ENCODE data around the gene INPP5A. TPM values are rescaled to one million over a fixed set of nuclear protein-coding genes. Genes with fewer than 3 reads are reported as not detected.

Gene INPP5A
- total RNA-seq, 1 donor from 2014 or later: 36.3 TPM

DNA sequence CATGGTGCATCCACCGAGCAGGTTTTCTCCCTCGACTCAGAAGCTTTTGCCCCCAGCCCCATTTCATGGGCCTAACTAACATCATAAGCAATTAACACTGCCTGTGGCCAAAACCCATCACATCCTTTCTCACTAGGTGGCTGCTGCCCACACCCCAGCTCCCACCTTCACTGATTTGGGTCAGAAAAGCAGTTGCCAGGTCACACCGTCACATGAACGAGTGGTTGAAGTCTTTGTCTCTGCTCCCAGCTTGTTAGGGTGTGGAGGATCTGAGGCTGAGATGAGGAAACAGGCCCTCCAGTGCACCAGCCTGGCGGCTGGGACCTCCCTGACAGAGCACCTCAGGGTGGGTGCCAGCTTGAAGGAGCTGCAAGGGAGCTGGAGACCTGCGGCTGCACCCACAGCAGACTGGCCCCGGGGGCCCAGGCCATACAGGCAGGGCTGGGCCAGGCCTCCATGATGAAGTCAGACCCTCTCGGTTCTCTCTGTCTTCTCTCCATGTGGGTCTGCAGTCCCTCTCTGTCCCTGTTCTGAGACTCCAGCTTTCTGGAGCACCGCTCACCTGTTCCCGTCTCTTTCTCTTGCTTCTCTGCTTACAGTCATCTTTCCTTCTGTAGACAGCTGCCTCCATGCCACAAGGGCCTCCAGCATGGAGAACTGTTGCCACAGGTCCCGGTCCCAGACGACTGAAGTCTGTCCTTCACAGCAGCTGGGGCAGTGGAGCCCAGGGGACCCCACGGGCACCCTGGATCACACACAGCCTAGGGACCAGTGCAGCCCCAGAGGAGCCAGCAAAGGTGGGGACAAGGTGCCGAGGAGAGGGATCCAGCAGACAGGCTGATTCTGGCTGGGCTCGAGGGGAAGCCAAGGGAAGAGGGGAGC is 13.8 kb upstream of the INPP5A start:
- peaks cover 6% of the 10 kb centered on the region for H3K27me3 Mint-ChIP-seq (ENCODE audit: unreplicated experiment)
- TF ChIP-seq, protein P1, sequence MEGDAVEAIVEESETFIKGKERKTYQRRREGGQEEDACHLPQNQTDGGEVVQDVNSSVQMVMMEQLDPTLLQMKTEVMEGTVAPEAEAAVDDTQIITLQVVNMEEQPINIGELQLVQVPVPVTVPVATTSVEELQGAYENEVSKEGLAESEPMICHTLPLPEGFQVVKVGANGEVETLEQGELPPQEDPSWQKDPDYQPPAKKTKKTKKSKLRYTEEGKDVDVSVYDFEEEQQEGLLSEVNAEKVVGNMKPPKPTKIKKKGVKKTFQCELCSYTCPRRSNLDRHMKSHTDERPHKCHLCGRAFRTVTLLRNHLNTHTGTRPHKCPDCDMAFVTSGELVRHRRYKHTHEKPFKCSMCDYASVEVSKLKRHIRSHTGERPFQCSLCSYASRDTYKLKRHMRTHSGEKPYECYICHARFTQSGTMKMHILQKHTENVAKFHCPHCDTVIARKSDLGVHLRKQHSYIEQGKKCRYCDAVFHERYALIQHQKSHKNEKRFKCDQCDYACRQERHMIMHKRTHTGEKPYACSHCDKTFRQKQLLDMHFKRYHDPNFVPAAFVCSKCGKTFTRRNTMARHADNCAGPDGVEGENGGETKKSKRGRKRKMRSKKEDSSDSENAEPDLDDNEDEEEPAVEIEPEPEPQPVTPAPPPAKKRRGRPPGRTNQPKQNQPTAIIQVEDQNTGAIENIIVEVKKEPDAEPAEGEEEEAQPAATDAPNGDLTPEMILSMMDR (IDR thresholded peaks at IDR 0.05; ENCODE audit: partially characterized antibody, unreplicated experiment): no peak

DNA sequence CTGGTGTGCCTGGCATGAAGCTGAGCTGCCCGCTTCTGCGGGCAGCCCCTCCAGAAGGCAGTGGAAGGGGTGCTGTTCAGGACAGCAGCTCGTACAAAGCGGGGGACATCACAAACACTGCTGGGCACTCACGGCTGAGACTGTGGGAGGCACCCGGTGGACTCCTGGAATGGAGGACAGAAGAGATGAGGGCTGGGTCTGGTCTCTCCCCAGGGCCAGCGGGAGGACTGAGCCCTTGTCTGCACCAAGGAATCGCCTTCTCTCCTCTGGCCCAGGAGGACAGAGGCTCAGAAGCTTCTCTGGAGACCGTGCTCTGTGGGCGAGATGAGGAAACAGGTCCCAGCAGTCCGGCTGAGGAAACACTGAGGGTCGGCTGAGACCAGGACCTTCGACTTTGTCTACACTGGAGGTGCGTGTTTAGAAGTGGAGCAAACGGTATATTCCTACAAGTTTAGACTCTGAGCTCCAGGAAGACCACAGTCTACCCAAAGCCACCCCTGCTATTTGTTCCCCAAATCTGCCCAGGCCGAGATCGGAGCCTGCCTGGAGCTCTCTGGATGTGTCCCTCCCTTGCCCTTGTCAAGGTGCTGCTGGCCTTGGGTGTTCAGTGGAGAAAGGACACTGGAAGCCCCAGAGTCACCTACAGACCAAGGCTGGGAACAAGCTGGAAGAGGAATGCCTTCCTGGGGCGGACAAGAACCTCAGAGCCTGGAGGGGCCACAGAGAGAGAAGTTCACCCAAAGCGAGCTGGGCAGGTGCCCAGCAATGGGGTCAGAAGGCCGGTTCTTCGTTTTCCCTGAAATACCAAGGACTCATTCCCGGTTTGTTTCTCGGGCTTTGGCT is 12.9 kb upstream of the INPP5A start:
- Mint-ChIP-seq H3K4me1 (ENCODE audit: low read depth, unreplicated experiment) (no peaks in the 10 kb centered on the region), H3K9me3 (ENCODE audit: unreplicated experiment) (peaks cover 6% of the 10 kb centered on the region), H3K27ac (ENCODE audit: unreplicated experiment) (no peak overlapping the region), H3K4me3 (ENCODE audit: unreplicated experiment) (no peak overlapping the region), H3K36me3 (ENCODE audit: unreplicated experiment) (peaks cover 7% of the 10 kb centered on the region), H3K27me3 (ENCODE audit: unreplicated experiment) (peaks cover 6% of the 10 kb centered on the region)
- DNase-seq: no peak
- TF ChIP-seq, protein P1 (IDR thresholded peaks at IDR 0.05; ENCODE audit: partially characterized antibody, unreplicated experiment): no peak

More for the DNA sequence above, 13.8 kb upstream of the INPP5A start:
- H3K4me3 Mint-ChIP-seq (ENCODE audit: unreplicated experiment): no peak overlapping the region
- no peak for DNase-seq
- H3K27ac Mint-ChIP-seq (ENCODE audit: unreplicated experiment): no peak overlapping the region
- H3K36me3 Mint-ChIP-seq (ENCODE audit: unreplicated experiment): peaks cover 4% of the 10 kb centered on the region
- peaks cover 7% of the 10 kb centered on the region for H3K4me1 Mint-ChIP-seq (ENCODE audit: low read depth, unreplicated experiment)
- peaks cover 6% of the 10 kb centered on the region for H3K9me3 Mint-ChIP-seq (ENCODE audit: unreplicated experiment)

DNA sequence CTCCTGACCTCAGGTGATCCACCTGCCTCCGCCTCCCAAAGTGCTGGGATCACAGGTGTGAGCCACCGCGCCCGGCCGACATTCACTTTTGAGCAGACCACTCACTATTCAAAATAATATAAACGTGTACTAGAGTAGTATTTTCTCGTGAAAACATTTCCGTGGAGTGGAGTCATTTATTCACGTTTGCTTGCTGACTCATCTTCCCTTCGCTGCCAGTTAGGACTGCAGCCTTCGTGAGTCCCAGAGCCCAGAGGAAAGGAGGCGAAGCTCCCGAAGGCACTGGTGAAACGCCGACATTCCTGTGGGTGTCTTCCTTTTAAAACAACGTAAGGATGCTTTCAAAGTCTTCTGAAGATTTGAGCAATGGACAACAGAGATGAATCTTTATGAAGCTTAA is 10.9 kb upstream of the INPP5A start:
- peaks cover 11% of the 10 kb centered on the region for H3K36me3 Mint-ChIP-seq (ENCODE audit: unreplicated experiment)
- DNase-seq: no peak
- no peak overlapping the region for H3K4me3 Mint-ChIP-seq (ENCODE audit: unreplicated experiment)
- H3K27ac Mint-ChIP-seq (ENCODE audit: unreplicated experiment): no peak overlapping the region
- peaks cover 6% of the 10 kb centered on the region for H3K27me3 Mint-ChIP-seq (ENCODE audit: unreplicated experiment)
- no peaks in the 10 kb centered on the region for H3K4me1 Mint-ChIP-seq (ENCODE audit: low read depth, unreplicated experiment)
- H3K9me3 Mint-ChIP-seq (ENCODE audit: unreplicated experiment): peaks cover 8% of the 10 kb centered on the region
- TF ChIP-seq, protein P1 (IDR thresholded peaks at IDR 0.05; ENCODE audit: partially characterized antibody, unreplicated experiment): no peak

DNA sequence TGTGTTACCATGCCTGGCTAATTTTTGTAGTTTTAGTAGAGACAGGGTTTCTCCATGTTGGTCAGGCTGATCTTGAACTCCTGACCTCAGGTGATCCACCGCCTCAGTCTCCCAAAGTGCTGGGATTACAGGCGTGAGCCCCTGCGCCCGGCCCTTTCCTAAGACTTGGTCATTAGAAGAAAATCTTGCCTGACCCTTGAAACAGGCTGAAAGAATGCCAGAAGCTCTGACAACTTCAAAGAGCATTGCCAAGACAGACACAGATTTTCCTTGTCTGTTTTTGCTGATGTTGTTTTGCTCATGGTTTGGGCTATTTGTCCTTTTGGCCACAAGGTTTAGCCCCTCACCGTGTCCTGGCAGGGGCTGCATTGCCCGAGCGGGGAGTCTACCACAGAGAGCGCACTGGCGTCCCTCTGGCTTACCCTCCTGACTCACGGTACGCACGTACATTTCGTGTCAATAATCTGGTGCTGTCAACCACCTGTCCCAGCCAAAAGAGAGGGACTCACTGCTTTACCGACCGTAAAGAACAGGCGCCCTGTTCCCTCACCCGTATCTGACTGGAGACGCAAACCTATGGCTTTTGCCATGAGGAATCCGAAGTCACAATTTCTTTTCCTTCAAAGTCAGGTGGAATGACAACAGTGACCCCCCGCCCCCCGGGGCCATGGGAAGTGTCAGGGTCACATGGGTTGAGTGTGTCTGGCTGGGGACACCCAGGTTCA is 10.1 kb upstream of the INPP5A start:
- H3K4me1 Mint-ChIP-seq (ENCODE audit: low read depth, unreplicated experiment): no peaks in the 10 kb centered on the region
- no peak for DNase-seq

More for the DNA sequence above, 10.1 kb upstream of the INPP5A start:
- Mint-ChIP-seq H3K9me3 (ENCODE audit: unreplicated experiment) (peaks cover 10% of the 10 kb centered on the region), H3K27me3 (ENCODE audit: unreplicated experiment) (peaks cover 6% of the 10 kb centered on the region), H3K4me3 (ENCODE audit: unreplicated experiment) (no peak overlapping the region), H3K27ac (ENCODE audit: unreplicated experiment) (no peak overlapping the region), H3K36me3 (ENCODE audit: unreplicated experiment) (peaks cover 17% of the 10 kb centered on the region)
- TF ChIP-seq, protein P1 (IDR thresholded peaks at IDR 0.05; ENCODE audit: partially characterized antibody, unreplicated experiment): no peak
